Measurements from ENCODE around the gene MAGEF1.

MAGEF1 gene

DNA sequence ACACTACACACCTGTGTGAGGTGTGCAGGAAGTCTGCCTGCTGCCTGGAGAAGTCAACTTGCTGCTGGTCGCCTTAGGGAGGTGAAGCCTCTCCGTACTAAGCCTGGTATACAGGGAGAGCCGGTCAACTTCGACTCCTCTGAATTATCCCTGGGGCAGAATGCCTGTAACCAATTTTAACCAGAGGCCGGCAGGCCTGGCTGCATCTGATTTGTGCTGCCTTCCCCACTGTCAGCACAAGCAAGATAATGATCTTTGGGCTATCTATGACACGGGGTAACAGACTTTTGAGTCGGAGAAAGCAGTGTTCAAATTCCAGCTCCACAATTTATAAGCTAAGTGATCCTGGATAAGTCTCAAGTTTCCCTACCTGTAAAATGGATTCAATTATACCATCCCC, 42.3 kb downstream of the MAGEF1 start:
- no peak for DNase-seq (ENCODE audit: low read depth)

DNA sequence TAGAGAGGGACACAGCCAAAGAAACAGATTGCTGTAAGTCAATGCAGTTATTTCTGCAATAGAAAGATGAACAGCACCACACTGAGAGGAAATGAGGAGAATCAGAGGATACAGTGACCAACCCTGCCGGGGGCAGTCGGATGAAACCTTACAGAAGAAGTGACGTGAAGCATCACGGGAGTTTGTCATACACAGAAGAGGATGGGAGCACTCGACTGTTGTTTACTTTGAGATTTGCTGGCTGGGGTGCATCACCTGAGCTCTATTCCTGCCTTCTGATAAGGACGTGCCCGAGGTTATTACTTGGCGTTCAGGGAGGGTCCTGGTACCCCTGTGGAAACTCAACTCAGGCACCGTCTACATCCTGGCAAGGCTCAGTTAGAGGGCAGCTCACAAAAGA, 45.4 kb downstream of the MAGEF1 start:
- no peak for DNase-seq (ENCODE audit: low read depth)

DNA sequence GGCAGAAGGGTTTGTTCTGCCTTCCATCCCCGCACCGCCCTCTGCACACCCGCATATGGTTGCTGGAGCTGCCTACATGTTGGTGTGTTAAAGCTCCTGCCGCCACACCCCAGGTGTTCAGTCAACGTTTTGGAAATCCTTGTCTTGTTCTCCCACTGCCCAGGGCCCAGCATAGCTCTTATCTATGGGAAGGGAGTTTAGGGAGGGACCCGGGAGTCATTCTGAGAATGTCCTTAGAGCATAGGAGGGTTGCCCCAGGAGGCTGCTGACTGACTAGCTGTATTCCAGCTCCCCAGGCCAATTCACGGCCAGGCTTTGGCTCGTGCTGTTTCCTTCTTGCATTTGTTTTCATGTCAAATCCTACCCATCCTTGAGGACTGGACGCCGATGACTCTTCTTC, 46.8 kb downstream of the MAGEF1 start:
- no peak for DNase-seq (ENCODE audit: low read depth)

DNA sequence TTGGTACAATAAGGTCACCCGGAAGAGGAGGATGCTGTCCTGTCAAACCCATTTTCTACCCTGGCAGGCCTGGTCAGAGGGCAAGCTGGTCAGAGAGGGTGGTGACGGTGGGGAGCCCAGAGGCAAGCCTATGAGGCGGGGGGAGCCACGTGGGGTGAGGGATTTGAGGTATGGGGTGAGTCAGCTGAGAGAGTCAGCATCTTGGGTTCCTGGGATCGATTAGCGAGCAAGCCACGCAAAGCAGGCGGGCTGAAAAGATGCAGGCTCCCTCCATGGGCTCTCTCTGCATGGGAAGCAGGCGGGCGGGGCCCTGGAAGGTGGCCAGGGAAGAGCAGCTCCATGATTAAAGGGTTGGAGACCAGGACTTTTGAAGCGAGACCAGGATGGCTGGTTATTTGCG, 48.1 kb downstream of the MAGEF1 start:
- no peak for DNase-seq (ENCODE audit: low read depth)

DNA sequence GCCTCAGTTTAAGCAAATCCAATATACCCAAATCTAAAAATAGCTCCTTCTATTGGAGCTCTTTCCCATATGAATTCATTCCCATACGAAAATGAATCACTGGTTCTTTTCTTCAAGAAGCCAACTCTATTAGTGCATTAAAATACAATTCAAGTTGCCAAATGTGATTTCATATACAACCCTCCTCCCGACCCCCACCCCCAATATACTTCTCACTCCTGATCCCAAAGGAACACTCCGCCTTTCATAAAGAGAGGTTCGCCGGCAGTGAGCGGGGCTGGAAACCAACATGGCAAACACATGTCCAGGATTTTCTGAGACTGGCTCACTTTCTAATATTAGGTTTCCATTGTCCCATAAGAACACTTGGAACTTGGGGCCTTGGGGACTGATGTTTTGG, 48.5 kb downstream of the MAGEF1 start:
- no peak for DNase-seq (ENCODE audit: low read depth)

DNA sequence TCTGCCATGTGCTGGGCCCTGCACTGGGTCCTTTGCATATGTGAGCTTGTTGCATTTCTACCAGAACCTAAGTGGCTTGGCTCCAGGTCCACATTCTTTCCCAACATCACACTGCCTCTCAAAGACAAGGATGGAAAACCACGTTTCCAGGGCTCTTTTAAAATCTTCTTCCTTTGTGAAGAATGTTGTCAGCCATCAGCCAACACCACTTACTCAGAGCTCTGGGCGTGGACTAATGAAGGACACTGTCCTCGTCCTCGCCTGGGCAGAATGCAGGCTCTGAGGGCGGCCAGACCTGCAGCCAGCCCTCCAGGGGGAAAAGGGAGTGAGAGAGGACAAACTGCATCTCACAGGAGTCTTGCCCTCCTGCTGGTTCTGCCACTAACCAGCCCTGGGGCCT, 49.7 kb downstream of the MAGEF1 start:
- DNase-seq (ENCODE audit: low read depth), result no peak

DNA sequence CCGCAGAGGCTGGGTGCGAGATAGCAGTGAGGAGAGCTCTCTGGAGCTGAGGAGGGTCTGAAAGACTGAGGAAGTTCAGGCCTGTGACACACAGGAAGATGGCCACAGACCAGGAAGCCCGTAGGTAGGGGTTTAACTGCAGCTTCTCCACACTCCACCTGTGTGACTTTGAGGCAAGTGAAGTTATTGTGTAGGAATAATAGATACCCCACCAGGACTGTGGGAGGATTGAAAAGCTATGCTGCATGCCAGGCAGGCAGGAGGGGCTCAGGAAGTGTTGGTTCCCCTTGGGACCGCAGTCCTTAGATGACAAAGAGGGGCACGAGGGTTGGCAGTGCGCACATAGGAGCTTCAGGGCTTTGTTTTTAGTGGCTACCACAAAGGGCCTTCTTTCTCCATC, 50.9 kb downstream of the MAGEF1 start:
- DNase-seq (ENCODE audit: low read depth), result no peak

Measured in T-helper 22 cell (primary cell).